T-cell (primary cell): ENCODE data around the gene CLIP2. TPM values are rescaled to one million over a fixed set of nuclear protein-coding genes. Genes with fewer than 3 reads are reported as not detected.
"Not testable (repeated sequence)": the region's sequence is repeated elsewhere in the genome, so short reads cannot be mapped to it uniquely, and the experiment has no call there.

Experiments used
- ATAC-seq, 4 experiments: fragments of 200-7000 bp in 3 of 4; fragments of 150-1000 bp in 1 of 4; cut with Tn5 transposase; replicated peaks in 1 of 4; 1 replicate in 3 of 4; 2 replicates in 1 of 4; pipeline ENCODE4 v1.10.0; 2021; ENCODE audit warnings: moderate library complexity in 3 of 4, mild to moderate bottlenecking in 2 of 4, moderate number of reproducible peaks in 1 of 4
- CTCF ChIA-PET, 2 donors: fragments of 300-600 bp; sonication (Branson Sonifier 250); formaldehyde crosslinking; loops; one replicate each; lab custom pipeline; 2022; ENCODE audit warnings: antibody characterized with exemption in 2 of 2; lab: Charles Lee
- POLR2A ChIA-PET, 2 donors: fragments of 300-600 bp; sonication (Branson Sonifier 250); formaldehyde crosslinking; loops; one replicate each; lab custom pipeline; 2022; ENCODE audit warnings: antibody characterized with exemption in 2 of 2; lab: Charles Lee
- DNase-seq, 35 experiments: peaks; one replicate each; pipeline versions ENCODE4 v3.0.0 to v3.0.0-alpha.2; 2013 to 2023
- H3K27ac ChIP-seq: one replicate; pipeline ENCODE4 v1.5.1; 2013; ENCODE audit warnings: low read length
- H3K27me3 ChIP-seq, 2 experiments: replicated peaks in 1 of 2; 1 replicate in 1 of 2; 2 replicates in 1 of 2; pipeline versions ENCODE4 v1.6.1 to v1.7.0; 2013; ENCODE audit warnings: low read length in 1 of 2, mixed read lengths in 1 of 2; ENCODE audit not compliant: control insufficient read depth in 2 of 2, insufficient read depth in 2 of 2; ENCODE audit errors: extremely low read depth in 1 of 2
- H3K36me3 ChIP-seq, 2 donors: 1 replicate in 1 of 2; 2 replicates in 1 of 2; pipeline versions ENCODE4 v1.6.1 to v1.7.0; 2013; ENCODE audit warnings: low read length in 1 of 2; ENCODE audit not compliant: control insufficient read depth in 2 of 2, insufficient read depth in 1 of 2; ENCODE audit errors: extremely low read depth in 1 of 2
- H3K4me1 ChIP-seq, 2 experiments: 1 replicate in 1 of 2; 2 replicates in 1 of 2; pipeline versions ENCODE4 v1.6.1 to v1.7.0; 2013; ENCODE audit warnings: low read length in 2 of 2, mixed read lengths in 1 of 2; ENCODE audit not compliant: insufficient read depth in 2 of 2, control insufficient read depth in 1 of 2; ENCODE audit errors: extremely low read depth in 1 of 2
- H3K4me3 ChIP-seq, 2 donors: 1 replicate in 1 of 2; 2 replicates in 1 of 2; pipeline versions ENCODE4 v1.5.1 to v1.7.0; 2013; ENCODE audit warnings: mild to moderate bottlenecking in 2 of 2, low read length in 1 of 2, moderate library complexity in 1 of 2; ENCODE audit not compliant: control insufficient read depth in 1 of 2; ENCODE audit errors: extremely low read depth in 1 of 2
- H3K9me3 ChIP-seq: 2 replicates; pipeline ENCODE4 v1.7.0; 2013
- H3K27ac Mint-ChIP-seq, 2 donors: one replicate each; pipeline ENCODE4 v1.8.0; 2020 to 2021; ENCODE audit warnings: mild to moderate bottlenecking in 2 of 2, mixed read lengths in 2 of 2
- H3K27me3 Mint-ChIP-seq, 2 donors: one replicate each; pipeline ENCODE4 v1.8.0; 2021 to 2022; ENCODE audit warnings: mixed read lengths in 2 of 2
- H3K36me3 Mint-ChIP-seq: one replicate; pipeline ENCODE4 v1.8.0; 2021; ENCODE audit warnings: mixed read lengths
- H3K4me1 Mint-ChIP-seq, 3 donors: one replicate each; pipeline ENCODE4 v1.8.0; 2020 to 2022; ENCODE audit warnings: mixed read lengths in 3 of 3, mild to moderate bottlenecking in 1 of 3
- H3K4me3 Mint-ChIP-seq, 3 donors: one replicate each; pipeline ENCODE4 v1.8.0; 2020 to 2022; ENCODE audit warnings: mild to moderate bottlenecking in 3 of 3, mixed read lengths in 3 of 3, moderate library complexity in 3 of 3
- H3K9me3 Mint-ChIP-seq, 3 donors: one replicate each; pipeline ENCODE4 v1.8.0; 2020 to 2022; ENCODE audit warnings: mixed read lengths in 3 of 3
- WGBS: methylation state at CpG from one replicate; pipeline ENCODE4 v1.1.5; 2013; ENCODE audit warnings: missing lambda C conversion rate; ENCODE audit not compliant: insufficient coverage; 5-methylcytosine and 5-hydroxymethylcytosine counted together
- total RNA-seq, 35 experiments: library from RNA in 6 of 35; stranded (reverse) in 6 of 35; fragments of 120-200 nt in 1 of 35; gene quantifications; one replicate each; pipeline versions ENCODE4 v1.2.1 to v1.2.4 and lab custom pipeline; 2013 to 2026

Gene CLIP2
- total RNA-seq, 5 donors from 2014 or later (not counting 1 experiment from before 2014, with no cell fraction given) = 3.1 to 8.5 (median 6.3) TPM

GRCh38 chr7:74252893-74253292, 36.3 kb upstream of the CLIP2 start:
- WGBS = 88% methylated on average over 4 of the region's 5 CpGs
- DNase-seq = no peak
- H3K27ac ChIP-seq = no peak overlapping the region
- Mint-ChIP-seq H3K4me3 (peak overlapping the region; percentile 67 to 93 (median 91)), H3K27ac (no peak overlapping the region), H3K4me1 (peaks cover 25 to 30% (median 28%) of the 10 kb centered on the region in 3 donors), H3K36me3 (peaks cover 22% of the 10 kb centered on the region), H3K9me3 (no peaks in the 10 kb centered on the region), H3K27me3 (no peaks in the 10 kb centered on the region)
- peaks cover 13 to 28% of the 10 kb centered on the region in 2 donors for H3K36me3 ChIP-seq
- no peak for ATAC-seq
- no peak overlapping the region for H3K4me3 ChIP-seq
- peaks cover 8 to 24% of the 10 kb centered on the region in 2 experiments for H3K4me1 ChIP-seq
- H3K27me3 ChIP-seq = no peaks in the 10 kb centered on the region
- CTCF ChIA-PET = interaction anchor here (0.6 to 0.7 kb wide), 3 partner anchors 44 to 163 kb away, joined by 3 to 4 read pairs (median 3); no protein-coding TSS in a partner anchor
- H3K9me3 ChIP-seq = no peaks in the 10 kb centered on the region
- POLR2A ChIA-PET = interaction anchor here in 1 of 2 donors (0.7 kb wide), 1 partner anchor 64 kb away, joined by 3 read pairs; no protein-coding TSS in a partner anchor

- 54% methylated on average over 3 of the region's 7 CpGs for WGBS
- peaks cover 13 to 24% of the 10 kb centered on the region in 2 donors for H3K36me3 ChIP-seq
- H3K27ac ChIP-seq = no peak overlapping the region
- no peak for ATAC-seq
- ChIA-PET POLR2A (interaction anchor here in 1 of 2 donors (0.7 kb wide), 1 partner anchor 65 kb away, joined by 3 read pairs; no protein-coding TSS in a partner anchor), CTCF (interaction anchor here in 1 of 2 donors (0.7 kb wide), 1 partner anchor 164 kb away, joined by 3 read pairs; no protein-coding TSS in a partner anchor)
- Mint-ChIP-seq H3K4me1 (peaks cover 25 to 30% (median 28%) of the 10 kb centered on the region in 3 donors), H3K27me3 (no peaks in the 10 kb centered on the region), H3K36me3 (peaks cover 18% of the 10 kb centered on the region), H3K9me3 (no peaks in the 10 kb centered on the region), H3K4me3 (peak overlapping the region; percentile 91 to 93 (median 93)), H3K27ac (peak overlapping the region; percentile 31 to 92)
- H3K4me1 ChIP-seq = peaks cover 8 to 24% of the 10 kb centered on the region in 2 experiments
- H3K27me3 ChIP-seq = no peaks in the 10 kb centered on the region
- DNase-seq = no peak
- H3K4me3 ChIP-seq = peak overlapping the region; percentile 89 to 91
- no peaks in the 10 kb centered on the region for H3K9me3 ChIP-seq
Measured at GRCh38 chr7:74253331-74253730, 35.9 kb upstream of the CLIP2 start.

- DNase-seq (no peak), ATAC-seq (peak in 2 of 4 experiments; percentile 4 to 6)
- Histone ChIP-seq H3K9me3 (no peaks in the 10 kb centered on the region), H3K36me3 (peaks cover 12 to 20% of the 10 kb centered on the region in 2 donors), H3K4me1 (peaks cover 8 to 24% of the 10 kb centered on the region in 2 experiments), H3K4me3 (peak overlapping the region; percentile 89 to 91), H3K27ac (peak overlapping the region; percentile 80), H3K27me3 (no peaks in the 10 kb centered on the region)
- Mint-ChIP-seq H3K4me1 (peaks cover 25 to 30% (median 28%) of the 10 kb centered on the region in 3 donors), H3K27ac (peak overlapping the region; percentile 92), H3K4me3 (peak overlapping the region; percentile 91 to 93 (median 93)), H3K36me3 (peaks cover 18% of the 10 kb centered on the region), H3K9me3 (no peaks in the 10 kb centered on the region), H3K27me3 (no peaks in the 10 kb centered on the region)
- ChIA-PET POLR2A (no interaction called here), CTCF (no interaction called here)
- 2% methylated on average over 8 of the region's 10 CpGs for WGBS
Measured at GRCh38 chr7:74253835-74254128, 35.4 kb upstream of the CLIP2 start.

- H3K27ac ChIP-seq = peak within 1 kb of the TSS; percentile 80
- peaks cover 14% of the 10 kb centered on the region for H3K36me3 Mint-ChIP-seq
- peak within 1 kb of the TSS; percentile 91 to 93 (median 93) for H3K4me3 Mint-ChIP-seq
- H3K4me1 Mint-ChIP-seq = peaks cover 25 to 30% (median 28%) of the 10 kb centered on the region in 3 donors
- ATAC-seq (peak; percentile 97 to 98 (median 97)), DNase-seq (peak; percentile 88 to 99 (median 94))
- ChIA-PET CTCF (interaction anchor here in 1 of 2 donors (0.6 kb wide), 1 partner anchor 14 kb away, joined by 5 read pairs; no protein-coding TSS in a partner anchor), POLR2A (no interaction called here)
- no peaks in the 10 kb centered on the region for H3K9me3 Mint-ChIP-seq
- H3K4me3 ChIP-seq = peak within 1 kb of the TSS; percentile 89 to 91
- no peaks in the 10 kb centered on the region for H3K27me3 ChIP-seq
- peak within 1 kb of the TSS; percentile 92 for H3K27ac Mint-ChIP-seq
- H3K9me3 ChIP-seq = no peaks in the 10 kb centered on the region
- H3K36me3 ChIP-seq = peaks cover 7 to 15% of the 10 kb centered on the region in 2 donors
- under 1% methylated on average over 75 of the region's 75 CpGs for WGBS
- H3K4me1 ChIP-seq = peaks cover 8 to 24% of the 10 kb centered on the region in 2 experiments
- no peaks in the 10 kb centered on the region for H3K27me3 Mint-ChIP-seq
Measured at GRCh38 chr7:74254129-74254857, 34.9 kb upstream of the CLIP2 start, which contains the start of gene RFC2. TSS of gene RFC2 (minus strand) at chr7:74254399. CDS start at chr7:74254383, 16 bp downstream.

- CTCF ChIA-PET = interaction anchor here in 1 of 2 donors (0.6 kb wide), 1 partner anchor 13 kb away, joined by 5 read pairs; no protein-coding TSS in a partner anchor
Measured at GRCh38 chr7:74254858-74255379, 34.3 kb upstream of the CLIP2 start.

GRCh38 chr7:74255461-74255860, 33.7 kb upstream of the CLIP2 start:
- H3K27me3 ChIP-seq, ATAC-seq, H3K9me3 Mint-ChIP-seq, H3K27ac ChIP-seq, H3K9me3 ChIP-seq, H3K36me3 ChIP-seq, H3K27me3 Mint-ChIP-seq, CTCF ChIA-PET, POLR2A ChIA-PET, H3K36me3 Mint-ChIP-seq, DNase-seq, H3K4me3 ChIP-seq: not testable (repeated sequence)
- WGBS = 98% methylated on average over 5 of the region's 6 CpGs
- H3K4me1 ChIP-seq = peaks cover 8 to 24% of the 10 kb centered on the region in 2 experiments
- peaks cover 22 to 28% (median 27%) of the 10 kb centered on the region in 3 donors for H3K4me1 Mint-ChIP-seq
- H3K4me3 Mint-ChIP-seq = peak overlapping the region; percentile 91 to 93 (median 93)
- peak overlapping the region in 1 of 2 donors; percentile 36 for H3K27ac Mint-ChIP-seq

More at GRCh38 chr7:74254858-74255379, 34.3 kb upstream of the CLIP2 start:
- Histone ChIP-seq H3K27me3 (no peaks in the 10 kb centered on the region), H3K36me3 (peaks cover 1 to 9% of the 10 kb centered on the region in 2 donors), H3K4me3 (peak overlapping the region; percentile 89 to 91), H3K4me1 (peaks cover 8 to 24% of the 10 kb centered on the region in 2 experiments), H3K9me3 (no peaks in the 10 kb centered on the region), H3K27ac (peak overlapping the region; percentile 80)
- H3K27ac Mint-ChIP-seq = peak overlapping the region; percentile 92
- DNase-seq (no peak), ATAC-seq (no peak)
- 21% methylated on average over 6 of the region's 20 CpGs for WGBS
- peaks cover 9% of the 10 kb centered on the region for H3K36me3 Mint-ChIP-seq
- no peaks in the 10 kb centered on the region for H3K27me3 Mint-ChIP-seq
- peaks cover 25 to 30% (median 28%) of the 10 kb centered on the region in 3 donors for H3K4me1 Mint-ChIP-seq
- H3K4me3 Mint-ChIP-seq = peak overlapping the region; percentile 91 to 93 (median 93)
- POLR2A ChIA-PET = no interaction called here
- H3K9me3 Mint-ChIP-seq = no peaks in the 10 kb centered on the region
